Endothelial cell of umbilical vein (primary cell): ENCODE results near the gene MAPK4. TPM values are rescaled to one million over a fixed set of nuclear protein-coding genes. Genes with fewer than 3 reads are reported as not detected.

ENCODE experiments used
- BruUV-seq: library from RNA; stranded (reverse); fragments of 400-500 nt; replicated peaks from 2 replicates; lab custom pipeline; 2021; lab: Mats Ljungman, UMichigan
- CTCF ChIA-PET: fragments of 300-600, 350-600 bp; sonication (Branson Sonifier 250); formaldehyde crosslinking; loops from one replicate; lab custom pipeline; 2021; ENCODE audit warnings: antibody characterized with exemption, inconsistent platforms; lab: Charles Lee
- POLR2A ChIA-PET: fragments of 300-600, 350-600 bp; sonication (Branson Sonifier 250); formaldehyde crosslinking; loops from one replicate; lab custom pipeline; 2021; ENCODE audit warnings: antibody characterized with exemption, inconsistent platforms; lab: Charles Lee
- DNase-seq: peaks from one replicate; pipeline ENCODE4 v3.0.0-alpha.2; 2011; ENCODE audit warnings: low read depth, low spot score
- FAIRE-seq: peaks from 2 replicates; lab custom pipeline; 2011; peaks lifted over from hg19 to GRCh38; lab: Jason Lieb, UNC
- H2AFZ ChIP-seq: 2 replicates; pipeline ENCODE4 v1.6.0; 2012; ENCODE audit warnings: low read depth, low read length, control low read depth, inconsistent platforms
- H3K27ac ChIP-seq: 2 replicates; pipeline ENCODE4 v1.5.1; 2011; ENCODE audit warnings: low read depth, mild to moderate bottlenecking, control low read depth, low read length, moderate library complexity; ENCODE audit not compliant: insufficient read depth
- H3K27me3 ChIP-seq, 2 experiments: 2 replicates each; pipeline versions ENCODE4 v1.6.0 to v1.6.1; 2011; ENCODE audit warnings: low read length in 2 of 2, mixed read lengths in 1 of 2; ENCODE audit not compliant: control insufficient read depth in 2 of 2, insufficient read depth in 2 of 2
- H3K36me3 ChIP-seq, 2 experiments: 2 replicates in 1 of 2; 3 replicates in 1 of 2; pipeline ENCODE4 v1.5.1; 2011; ENCODE audit warnings: low read length in 2 of 2, mild to moderate bottlenecking in 1 of 2, moderate library complexity in 1 of 2; ENCODE audit not compliant: control insufficient read depth in 2 of 2, insufficient read depth in 2 of 2; ENCODE audit errors: extremely low read depth in 1 of 2
- H3K4me1 ChIP-seq: 3 replicates; pipeline ENCODE4 v1.5.1; 2011; ENCODE audit warnings: mild to moderate bottlenecking, low read length; ENCODE audit not compliant: control insufficient read depth, insufficient read depth; ENCODE audit errors: extremely low read depth
- H3K4me2 ChIP-seq: 2 replicates; pipeline ENCODE4 v1.6.1; 2011; ENCODE audit warnings: low read length, control low read depth, mixed read lengths; ENCODE audit not compliant: insufficient read depth
- H3K4me3 ChIP-seq, 3 experiments: fragments of 200-600 bp in 1 of 3; sonication (generic), shearing (Covaris generic) in 1 of 3; replicated peaks in 1 of 3; 2 replicates each; pipeline ENCODE4 v1.5.1; 2011 to 2016; ENCODE audit warnings: control low read depth in 3 of 3, low read length in 3 of 3, mild to moderate bottlenecking in 2 of 3, inconsistent platforms in 1 of 3, low read depth in 1 of 3, moderate library complexity in 1 of 3; ENCODE audit not compliant: insufficient read depth in 1 of 3
- H3K79me2 ChIP-seq: 2 replicates; pipeline ENCODE4 v1.6.0; 2012; ENCODE audit warnings: low read length, inconsistent platforms; ENCODE audit not compliant: control insufficient read depth, insufficient read depth
- H3K9ac ChIP-seq: replicated peaks from 2 replicates; pipeline ENCODE3; 2011; ENCODE audit warnings: low read length, control low read depth; ENCODE audit not compliant: insufficient read depth; ENCODE audit errors: extremely low read depth
- H3K9me1 ChIP-seq: replicated peaks from 3 replicates; pipeline ENCODE4 v1.6.0; 2011; ENCODE audit warnings: mild to moderate bottlenecking, low read length; ENCODE audit not compliant: control insufficient read depth, insufficient read depth; ENCODE audit errors: extremely low read depth
- H3K9me3 ChIP-seq: replicated peaks from 2 replicates; pipeline ENCODE4 v1.5.1; 2012; ENCODE audit warnings: low read length, inconsistent platforms; ENCODE audit not compliant: control insufficient read depth, insufficient read depth
- H4K20me1 ChIP-seq: replicated peaks from 2 replicates; pipeline ENCODE3; 2011; ENCODE audit warnings: mild to moderate bottlenecking, low read length; ENCODE audit not compliant: control insufficient read depth, insufficient read depth; ENCODE audit errors: extremely low read depth
- EZH2 ChIP-seq: IDR thresholded peaks from 2 replicates; pipeline ENCODE4 v1.6.1; 2012; ENCODE audit warnings: borderline replicate concordance, low read depth, mild to moderate bottlenecking, moderate library complexity, low read length, inconsistent platforms; ENCODE audit not compliant: severe bottlenecking
- FOS ChIP-seq: IDR thresholded peaks from 2 replicates; pipeline ENCODE4 v1.6.1; 2011; ENCODE audit warnings: mild to moderate bottlenecking, low read length, moderate library complexity, borderline replicate concordance; ENCODE audit not compliant: insufficient read depth
- GATA2 ChIP-seq: IDR thresholded peaks from 2 replicates; pipeline ENCODE4 v1.7.0; 2011; ENCODE audit warnings: low read depth, mild to moderate bottlenecking, moderate library complexity, mixed read lengths, low read length; ENCODE audit not compliant: insufficient read length, insufficient read depth
- JUN ChIP-seq: IDR thresholded peaks from 2 replicates; pipeline ENCODE4 v1.6.1; 2011; ENCODE audit warnings: borderline replicate concordance, low read depth; ENCODE audit not compliant: insufficient read length, insufficient read depth
- MYC ChIP-seq: IDR thresholded peaks from one replicate; pipeline ENCODE4 v1.6.1; 2011; ENCODE audit warnings: mild to moderate bottlenecking, low read depth, low read length
- POLR2A ChIP-seq: IDR thresholded peaks from 2 replicates; pipeline ENCODE4 v1.6.1; 2012; ENCODE audit warnings: low read depth, mild to moderate bottlenecking, control low read depth, low read length
- POLR2AphosphoS5 ChIP-seq: IDR thresholded peaks from 2 replicates; pipeline ENCODE4 v1.6.1; 2012; ENCODE audit warnings: low read depth, mild to moderate bottlenecking, control low read depth, low read length, moderate library complexity; ENCODE audit not compliant: insufficient read depth
- dilution Hi-C: fragments of 300-500 bp; cut with MboI; formaldehyde crosslinking; loops from one replicate; pipeline ENCODE4 v1.15.0; 2019; ENCODE audit warnings: low sequenced_read_pairs; ENCODE audit not compliant: extremely low pct_ligation_motif_present
- intact Hi-C: fragments of 100-400 bp; cut with micrococcal nuclease; formaldehyde crosslinking; loops from one replicate; pipeline ENCODE4 v1.10.0; 2022
- polyA plus RNA-seq, 4 experiments: library from polyadenylated mRNA; depleted of rRNA in 3 of 4; stranded (reverse) in 3 of 4; unstranded in 1 of 4; fragments of >200 nt; gene quantifications; 2 replicates each; pipeline versions ENCODE4 v1.2.1 to v1.2.3, GENCODE V29; 2011 to 2012; ENCODE audit warnings: missing spikeins in 1 of 4
- total RNA-seq: library from RNA; stranded (reverse); gene quantifications from 2 replicates; pipeline ENCODE4 v1.2.3, GENCODE V29; 2021
- TF ChIP-seq, protein P1 (sequence below), 2 donors: IDR thresholded peaks; 1 replicate in 1 of 2; 2 replicates in 1 of 2; pipeline ENCODE4 v1.5.1; 2011; ENCODE audit warnings: low read length in 2 of 2, mild to moderate bottlenecking in 2 of 2, moderate library complexity in 2 of 2, control low read depth in 1 of 2, inconsistent platforms in 1 of 2, low read depth in 1 of 2; ENCODE audit not compliant: insufficient read depth in 1 of 2; ENCODE audit errors: extremely low read depth in 1 of 2
- TF ChIP-seq, protein P2 (sequence below): IDR thresholded peaks from 2 replicates; pipeline ENCODE4 v1.6.1; 2011; ENCODE audit not compliant: insufficient read depth, insufficient read length

MAPK4 gene
- total and polyA plus RNA-seq, 2 donors (not counting 3 experiments of a cell fraction or from before 2014, with no cell fraction given): not detected

GRCh38 chr18:50662177-50662576, 102.3 kb downstream of the MAPK4 start:
- Histone ChIP-seq H3K9me1 (no peaks in the 10 kb centered on the region), H3K4me3 (no peak overlapping the region), H3K27ac (no peak overlapping the region), H3K4me1 (no peaks in the 10 kb centered on the region), H3K9ac (no peak overlapping the region), H3K79me2 (no peaks in the 10 kb centered on the region), H4K20me1 (no peaks in the 10 kb centered on the region), H3K36me3 (no peaks in the 10 kb centered on the region), H2AFZ (no peak overlapping the region), H3K9me3 (peaks cover 2% of the 10 kb centered on the region), H3K4me2 (no peak overlapping the region), H3K27me3 (no peaks in the 10 kb centered on the region)
- no peak for TF ChIP-seq POLR2AphosphoS5
- no peak for TF ChIP-seq POLR2A
- no peak for TF ChIP-seq MYC
- TF ChIP-seq EZH2: no peak
- FAIRE-seq (no peak), DNase-seq (no peak)
- ChIA-PET POLR2A (no interaction called here), CTCF (no interaction called here)
- dilution Hi-C loops: no loop called here
- intact Hi-C loops: no loop called here
- BruUV-seq: no TSS peak

- H3K4me3 ChIP-seq: no peak overlapping the region
- H3K4me2 ChIP-seq: no peak overlapping the region
- DNase-seq (no peak), FAIRE-seq (no peak)
- no peaks in the 10 kb centered on the region for H3K36me3 ChIP-seq
- no peaks in the 10 kb centered on the region for H3K79me2 ChIP-seq
- intact Hi-C loops (no loop called here), dilution Hi-C loops (no loop called here)
- BruUV-seq: no TSS peak
- H3K9me1 ChIP-seq: no peaks in the 10 kb centered on the region
- H3K27me3 ChIP-seq: no peaks in the 10 kb centered on the region
- H3K4me1 ChIP-seq: no peaks in the 10 kb centered on the region
- no peak overlapping the region for H3K9ac ChIP-seq
- no peaks in the 10 kb centered on the region for H4K20me1 ChIP-seq
- H3K9me3 ChIP-seq: peaks cover 2% of the 10 kb centered on the region
- CTCF ChIA-PET: interaction anchor here (0.5 kb wide), 1 partner anchor 504 kb away, joined by 4 read pairs; no protein-coding TSS in a partner anchor
- H3K27ac ChIP-seq: no peak overlapping the region
- no peak overlapping the region for H2AFZ ChIP-seq
- POLR2A ChIA-PET: no interaction called here
- TF ChIP-seq FOS (no peak), POLR2A (no peak), EZH2 (no peak), GATA2 (no peak), JUN (no peak), POLR2AphosphoS5 (no peak)
- TF ChIP-seq, protein P1, sequence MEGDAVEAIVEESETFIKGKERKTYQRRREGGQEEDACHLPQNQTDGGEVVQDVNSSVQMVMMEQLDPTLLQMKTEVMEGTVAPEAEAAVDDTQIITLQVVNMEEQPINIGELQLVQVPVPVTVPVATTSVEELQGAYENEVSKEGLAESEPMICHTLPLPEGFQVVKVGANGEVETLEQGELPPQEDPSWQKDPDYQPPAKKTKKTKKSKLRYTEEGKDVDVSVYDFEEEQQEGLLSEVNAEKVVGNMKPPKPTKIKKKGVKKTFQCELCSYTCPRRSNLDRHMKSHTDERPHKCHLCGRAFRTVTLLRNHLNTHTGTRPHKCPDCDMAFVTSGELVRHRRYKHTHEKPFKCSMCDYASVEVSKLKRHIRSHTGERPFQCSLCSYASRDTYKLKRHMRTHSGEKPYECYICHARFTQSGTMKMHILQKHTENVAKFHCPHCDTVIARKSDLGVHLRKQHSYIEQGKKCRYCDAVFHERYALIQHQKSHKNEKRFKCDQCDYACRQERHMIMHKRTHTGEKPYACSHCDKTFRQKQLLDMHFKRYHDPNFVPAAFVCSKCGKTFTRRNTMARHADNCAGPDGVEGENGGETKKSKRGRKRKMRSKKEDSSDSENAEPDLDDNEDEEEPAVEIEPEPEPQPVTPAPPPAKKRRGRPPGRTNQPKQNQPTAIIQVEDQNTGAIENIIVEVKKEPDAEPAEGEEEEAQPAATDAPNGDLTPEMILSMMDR (IDR thresholded peaks at IDR 0.05; ENCODE audit: extremely low read depth in 1 of 2, insufficient read depth in 1 of 2, low read depth in 1 of 2, low read length in 2 of 2): no peak
- TF ChIP-seq, protein P2, sequence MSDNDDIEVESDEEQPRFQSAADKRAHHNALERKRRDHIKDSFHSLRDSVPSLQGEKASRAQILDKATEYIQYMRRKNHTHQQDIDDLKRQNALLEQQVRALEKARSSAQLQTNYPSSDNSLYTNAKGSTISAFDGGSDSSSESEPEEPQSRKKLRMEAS: no peak
Observed at GRCh38 chr18:50662775-50663383, 103.0 kb downstream of the MAPK4 start.
